COR-L47 (cell line): ENCODE results near the gene MTMR12.
"Not testable (repeated sequence)": the region's sequence is repeated elsewhere in the genome, so short reads cannot be mapped to it uniquely, and the experiment has no call there.

Experiments used
- DNase-seq: peaks from one replicate; lab custom pipeline; 2025; lab: John Stamatoyannopoulos, UW

The MTMR12 gene

DNA sequence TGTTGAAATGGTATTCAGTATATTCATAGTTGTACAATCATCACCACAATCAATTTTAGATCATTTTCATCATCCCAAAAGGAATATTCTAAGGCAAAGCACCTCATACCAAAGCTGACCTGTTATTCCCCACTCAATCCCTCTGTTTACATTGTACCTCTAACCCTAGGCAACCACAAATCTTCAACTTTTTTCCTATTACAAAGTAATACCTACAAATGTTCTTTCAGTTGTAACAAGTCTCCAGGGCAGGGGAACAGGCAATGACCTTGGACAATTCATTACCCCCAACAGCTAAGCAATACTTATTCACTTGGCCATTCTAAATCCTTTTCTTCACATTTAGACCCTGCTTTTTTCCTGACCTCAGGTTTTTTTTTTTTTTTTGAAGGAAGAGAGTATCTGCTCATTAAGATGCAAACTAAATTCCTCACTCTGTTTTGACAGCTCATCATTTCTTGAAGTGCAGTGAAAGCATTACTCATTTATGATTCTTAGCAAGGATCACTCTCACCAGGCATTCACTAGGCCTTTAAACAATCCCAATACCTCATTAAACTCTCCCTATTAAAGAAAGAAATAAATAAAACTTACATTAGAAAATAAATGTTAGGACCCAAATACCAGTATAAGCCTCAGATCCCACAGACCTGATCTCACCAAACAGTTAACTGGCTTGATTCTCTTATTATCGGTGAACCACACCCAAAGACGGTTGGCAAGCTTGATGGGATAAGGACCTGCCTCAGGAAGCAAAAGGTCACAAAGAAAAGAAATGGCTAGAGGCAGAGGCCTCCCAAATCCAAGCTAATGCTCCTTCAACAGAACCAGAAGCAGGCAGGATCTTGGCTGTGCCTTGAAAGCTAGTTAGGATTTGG is 15.3 kb downstream of the MTMR12 start:
- DNase-seq, result no peak

DNA sequence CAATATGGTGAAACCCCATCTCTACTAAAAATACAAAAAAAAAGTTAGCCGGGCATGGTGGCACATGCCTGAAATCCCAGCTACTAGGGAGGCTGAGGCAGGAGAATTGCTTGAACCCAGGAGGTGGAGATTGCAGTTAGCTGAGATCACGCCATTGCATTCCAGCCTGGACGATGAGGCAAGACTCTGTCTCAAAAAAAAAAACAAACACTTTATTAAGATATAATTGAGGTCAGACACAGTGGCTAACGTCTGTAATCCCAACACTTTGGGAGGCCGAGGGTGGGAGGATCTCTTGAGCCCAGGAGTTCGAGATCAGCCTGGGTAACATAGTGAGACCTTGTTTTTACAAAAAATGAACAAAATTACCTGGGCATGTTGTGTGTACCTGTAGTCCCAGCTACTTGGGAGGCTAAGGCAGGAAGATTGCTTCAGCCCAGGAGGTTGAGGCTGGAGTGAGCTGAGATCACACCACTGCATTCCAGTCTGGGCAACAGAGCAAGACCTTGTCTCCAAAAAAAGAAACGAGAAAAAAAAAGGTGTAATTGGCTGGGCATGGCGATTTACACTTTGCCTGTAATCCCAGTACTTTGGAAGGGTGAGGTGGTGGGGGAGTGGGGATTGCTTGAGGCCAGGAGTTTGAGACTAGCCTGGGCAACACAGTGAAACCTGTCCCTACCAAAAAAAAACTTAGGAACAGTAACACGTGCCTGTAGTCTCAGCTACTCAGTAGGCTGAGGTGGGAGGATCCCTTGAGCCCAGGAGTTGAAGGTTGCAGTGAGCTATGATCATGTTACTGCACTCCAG is 16.6 kb downstream of the MTMR12 start:
- DNase-seq, result not testable (repeated sequence)

DNA sequence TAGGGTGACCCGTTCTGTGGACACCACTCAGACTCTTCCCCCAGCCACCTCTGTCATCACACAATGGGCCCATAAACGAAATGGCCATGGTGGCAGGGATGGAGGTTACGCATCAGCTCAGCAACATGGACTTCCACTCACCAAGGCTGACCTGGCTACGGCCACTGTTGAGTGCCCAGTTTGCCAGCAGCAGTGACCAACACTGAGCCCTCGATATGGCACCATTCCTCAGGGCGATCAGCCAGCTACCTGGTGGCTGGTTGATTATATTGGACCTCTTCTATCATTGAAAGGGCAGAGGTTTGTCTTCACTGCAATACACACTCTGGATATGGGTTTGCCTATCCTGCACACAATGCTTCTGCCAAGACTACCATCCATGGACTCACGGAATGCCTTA is 21.1 kb downstream of the MTMR12 start:
- DNase-seq, result no peak

DNA sequence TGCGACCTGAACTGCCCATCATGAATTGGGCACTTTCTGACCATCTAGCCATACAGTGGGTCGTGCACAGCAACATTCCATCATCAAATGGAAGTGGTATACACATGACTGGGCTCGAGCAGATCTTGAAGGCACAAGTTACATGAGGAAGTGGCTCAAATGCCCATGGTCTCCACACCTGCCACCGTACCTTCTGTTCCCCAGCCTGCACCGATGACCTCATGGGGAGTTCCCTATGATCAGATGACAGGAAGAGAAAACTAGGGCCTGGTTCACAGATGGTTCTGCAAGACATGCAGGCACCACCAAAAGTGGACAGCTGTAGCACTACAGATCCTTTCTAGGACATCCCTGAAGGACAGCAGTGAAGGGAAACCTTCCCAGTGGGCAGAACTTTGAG is 21.8 kb downstream of the MTMR12 start:
- no peak for DNase-seq

DNA sequence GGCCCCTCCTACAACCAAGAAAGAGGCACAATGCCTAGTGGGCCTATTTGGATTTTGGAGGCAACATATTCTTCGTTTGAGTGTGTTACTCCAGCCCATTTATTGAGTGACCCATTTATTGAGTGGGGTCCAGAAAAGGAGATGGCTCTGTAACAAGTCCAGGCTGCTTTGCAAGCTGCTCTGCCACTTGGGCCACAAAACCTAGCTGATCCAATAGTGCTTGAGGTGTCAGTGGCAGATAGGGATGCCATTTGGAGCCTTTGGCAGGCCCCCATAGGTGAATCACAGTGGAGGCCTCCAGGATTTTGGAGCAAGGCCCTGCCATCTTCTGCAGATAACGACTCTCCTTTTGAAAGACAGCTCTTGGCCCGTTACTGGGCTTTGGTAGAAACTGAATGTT is 22.2 kb downstream of the MTMR12 start:
- not testable (repeated sequence) for DNase-seq

DNA sequence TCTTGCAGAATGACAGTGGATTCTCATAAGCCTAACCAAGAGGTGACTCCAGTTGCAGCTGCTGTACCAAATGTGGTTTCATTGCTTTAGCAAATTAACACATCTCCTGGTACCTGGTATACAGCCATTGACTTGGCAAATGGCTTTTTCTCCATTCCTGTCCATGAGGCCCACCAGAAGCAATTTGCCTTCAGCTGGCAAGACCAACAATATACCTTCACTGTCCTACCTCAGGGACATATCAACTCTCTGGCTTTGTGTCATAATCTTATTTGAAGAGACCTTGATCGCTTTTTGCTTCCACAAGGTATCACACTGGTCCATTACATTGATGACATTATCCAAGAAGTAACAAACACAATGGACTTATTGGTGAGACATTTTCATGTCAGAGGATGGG is 22.8 kb downstream of the MTMR12 start:
- not testable (repeated sequence) for DNase-seq

DNA sequence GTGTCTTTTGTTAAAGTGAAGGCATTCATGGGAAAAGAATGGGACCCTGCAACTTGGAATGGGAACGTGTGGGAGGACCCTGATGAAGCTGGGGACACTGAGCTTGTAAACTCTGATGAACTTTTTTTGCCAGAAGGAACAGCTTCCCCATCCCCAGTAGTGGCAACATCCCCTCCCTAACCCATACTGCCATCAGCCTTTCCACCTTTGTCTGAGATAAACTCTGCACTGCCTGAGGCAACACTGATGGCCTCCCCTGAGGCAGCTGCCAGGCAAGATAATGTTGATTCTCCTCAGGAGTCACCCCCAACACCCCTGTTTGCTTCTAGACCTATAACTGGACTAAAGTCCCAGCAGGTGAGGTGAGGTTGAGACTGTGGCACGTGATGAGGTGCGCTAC is 24.6 kb downstream of the MTMR12 start:
- DNase-seq, result not testable (repeated sequence)

DNA sequence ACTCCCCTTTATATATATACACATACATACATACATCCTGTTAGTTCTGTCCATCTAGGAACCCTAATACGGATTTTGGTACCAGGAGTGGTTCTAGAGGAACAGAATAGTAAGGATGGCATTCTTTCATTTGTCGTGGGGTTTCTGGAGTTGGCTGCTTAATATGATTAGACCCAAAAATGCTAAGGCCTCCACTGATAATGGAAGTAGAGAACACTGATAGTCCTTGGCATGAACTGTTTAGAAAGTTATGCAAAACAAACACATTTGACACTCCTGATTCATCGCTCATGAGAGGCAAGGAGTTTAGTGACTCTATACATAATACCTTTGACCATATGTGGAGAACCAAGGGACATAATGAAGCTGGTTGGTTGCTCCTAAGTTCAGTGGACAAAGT is 25.2 kb downstream of the MTMR12 start:
- DNase-seq, result not testable (repeated sequence)

DNA sequence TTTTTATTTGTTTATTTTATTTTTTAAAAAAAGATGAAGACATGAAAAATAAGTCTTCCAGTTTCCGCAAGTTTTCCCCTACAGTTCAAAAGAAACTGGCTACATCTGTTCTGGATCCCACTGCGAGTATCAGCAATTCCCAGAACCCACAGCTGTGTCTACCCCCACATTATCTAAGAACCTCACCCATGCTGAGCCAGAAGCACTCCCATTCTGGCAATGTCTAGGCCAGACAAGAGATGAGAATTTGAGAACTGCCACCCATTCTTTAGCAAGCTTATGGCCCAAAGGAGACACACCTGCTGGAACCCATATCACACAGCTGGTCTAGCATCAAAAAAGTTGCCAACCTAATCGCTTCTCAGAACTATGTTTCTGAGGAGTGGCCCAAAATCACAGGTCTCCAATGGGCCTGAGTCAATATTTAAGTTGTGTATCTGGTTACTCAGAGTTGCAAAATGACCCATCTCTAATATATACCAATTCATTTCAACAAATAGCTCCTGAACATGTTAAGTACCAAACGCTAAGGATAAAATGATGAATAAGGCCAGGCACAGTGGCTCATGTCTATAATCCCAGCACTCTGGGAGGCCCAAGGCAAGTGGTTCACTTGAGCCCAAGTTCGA is 27.1 kb downstream of the MTMR12 start:
- DNase-seq, result no peak

DNA sequence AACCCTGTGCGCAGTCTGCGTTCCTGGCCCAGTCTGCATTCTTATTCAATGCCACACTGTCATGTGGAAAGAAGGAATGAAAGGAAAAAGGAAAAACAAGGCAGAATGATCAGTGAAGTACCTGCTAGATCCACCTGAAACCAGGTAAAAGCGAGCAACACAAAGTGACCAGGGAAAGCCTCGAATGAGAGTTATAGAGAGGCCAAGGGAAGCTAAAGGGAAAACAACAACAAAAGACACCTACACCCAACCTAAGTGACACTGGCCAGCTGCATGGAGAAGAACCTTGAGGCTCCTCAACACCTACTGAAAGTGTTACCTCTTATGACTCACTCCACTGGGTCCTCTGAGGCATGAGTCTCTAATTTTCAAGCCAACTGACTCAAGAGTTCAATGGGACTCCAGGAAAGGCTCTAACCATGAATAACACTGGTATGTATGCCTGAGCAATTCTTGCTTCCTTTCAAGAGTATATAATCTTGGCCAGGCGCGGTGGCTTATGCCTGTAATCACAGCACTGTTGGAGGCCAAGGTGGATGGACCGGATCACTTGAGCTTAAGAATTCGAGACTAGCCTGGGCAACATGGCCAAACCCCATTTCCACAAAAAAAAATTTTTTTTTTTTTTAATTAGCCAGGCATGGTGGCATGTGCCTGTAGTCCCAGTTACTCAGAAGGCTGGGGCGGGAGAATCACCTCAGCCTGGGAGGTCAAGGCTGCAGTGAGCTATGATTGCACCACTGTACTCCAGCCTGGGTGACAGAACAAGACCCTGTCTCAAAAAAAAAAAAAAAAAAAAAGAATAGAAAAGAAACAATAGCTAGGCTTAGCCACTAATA is 29.0 kb downstream of the MTMR12 start:
- no peak for DNase-seq

DNA sequence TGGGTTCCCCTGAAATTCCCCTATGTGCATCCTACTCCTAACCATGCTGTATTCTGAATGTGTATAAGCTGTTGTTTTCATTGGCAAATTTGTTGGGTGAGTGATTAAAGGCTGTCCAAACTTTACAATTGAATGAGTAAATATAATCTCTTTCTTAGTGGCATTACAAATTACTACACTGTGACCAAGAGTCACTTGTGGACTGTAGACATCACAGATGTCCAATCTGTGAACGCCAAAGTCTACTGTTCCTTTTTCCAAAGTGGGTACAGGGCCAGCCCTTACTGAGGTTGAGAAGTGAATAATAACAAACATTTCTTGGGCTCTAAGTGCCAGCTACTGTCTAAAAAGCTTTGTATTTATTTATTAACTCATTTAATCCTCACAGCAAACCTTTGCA is 29.7 kb downstream of the MTMR12 start:
- no peak for DNase-seq

DNA sequence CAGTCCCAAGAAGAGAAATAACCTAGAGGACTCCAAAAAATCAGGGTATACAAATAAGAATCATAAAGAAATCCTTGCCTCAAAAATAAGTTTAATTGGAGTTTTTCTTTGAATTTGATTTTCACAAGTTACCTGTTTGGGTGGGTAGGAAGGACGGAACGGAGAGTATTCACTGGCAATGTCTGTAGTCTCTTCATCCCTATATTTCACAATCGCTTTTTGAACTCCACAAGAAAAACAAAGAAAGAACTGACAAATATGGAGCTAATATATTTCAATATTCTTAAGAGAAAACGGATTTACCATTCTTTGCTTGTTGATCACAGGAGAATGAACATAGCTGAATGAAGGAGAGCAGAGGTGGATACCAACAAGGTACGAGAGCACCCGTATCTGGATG is 30.1 kb downstream of the MTMR12 start:
- DNase-seq, result no peak

DNA sequence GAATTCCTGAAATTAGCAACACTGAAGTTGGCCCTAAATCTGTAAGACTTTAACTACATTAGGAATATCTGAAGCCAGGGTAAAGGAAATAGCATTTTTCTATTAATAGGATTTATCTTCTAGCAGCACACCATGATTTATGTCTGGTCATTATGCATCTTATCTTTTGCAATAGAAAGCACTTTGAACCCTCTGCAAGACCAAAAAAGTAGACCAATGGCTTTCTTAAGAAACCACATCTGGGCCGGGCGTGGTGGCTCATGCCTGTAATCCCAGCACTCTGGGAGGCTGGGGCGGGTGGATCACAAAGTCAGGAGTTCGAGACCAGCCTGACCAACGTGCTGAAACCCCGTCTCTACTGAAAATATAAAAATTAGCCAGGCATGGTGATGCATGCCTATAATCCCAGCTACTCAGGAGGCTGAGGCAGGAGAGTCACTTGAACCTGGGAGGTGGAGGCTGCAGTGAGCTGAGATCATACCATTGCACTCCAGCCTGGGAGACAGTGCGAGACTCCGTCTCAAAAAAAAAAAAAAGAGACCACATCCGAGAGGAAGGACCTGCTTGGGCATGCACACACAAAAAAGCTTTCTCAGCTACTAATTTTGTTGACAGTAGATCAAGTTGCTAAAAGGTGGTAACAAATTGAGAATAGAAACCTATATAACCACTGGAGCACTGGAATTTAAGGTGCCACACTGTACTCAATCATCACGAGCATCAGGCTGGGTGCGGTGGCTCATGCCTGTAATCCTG is 31.2 kb downstream of the MTMR12 start:
- not testable (repeated sequence) for DNase-seq

DNA sequence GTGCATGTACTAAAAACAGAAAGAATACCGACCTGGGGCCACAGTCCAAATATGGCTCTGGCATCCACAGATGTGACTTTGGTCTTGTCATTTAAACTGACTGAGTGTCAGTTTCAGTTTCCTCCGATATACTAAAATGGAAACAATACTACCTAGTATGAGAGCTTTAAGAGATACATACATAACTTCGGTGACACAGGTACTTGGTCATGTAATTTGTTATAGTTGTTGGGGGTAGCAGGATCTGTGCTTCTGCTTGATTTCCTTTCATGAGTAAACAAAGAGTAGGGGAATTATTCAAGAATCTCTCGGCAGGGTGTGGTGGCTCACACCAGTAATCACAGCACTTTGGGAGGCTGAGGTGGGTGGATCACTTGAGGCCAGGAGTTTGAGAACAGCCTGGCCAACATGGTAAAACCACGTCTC is 32.1 kb downstream of the MTMR12 start:
- no peak for DNase-seq

DNA sequence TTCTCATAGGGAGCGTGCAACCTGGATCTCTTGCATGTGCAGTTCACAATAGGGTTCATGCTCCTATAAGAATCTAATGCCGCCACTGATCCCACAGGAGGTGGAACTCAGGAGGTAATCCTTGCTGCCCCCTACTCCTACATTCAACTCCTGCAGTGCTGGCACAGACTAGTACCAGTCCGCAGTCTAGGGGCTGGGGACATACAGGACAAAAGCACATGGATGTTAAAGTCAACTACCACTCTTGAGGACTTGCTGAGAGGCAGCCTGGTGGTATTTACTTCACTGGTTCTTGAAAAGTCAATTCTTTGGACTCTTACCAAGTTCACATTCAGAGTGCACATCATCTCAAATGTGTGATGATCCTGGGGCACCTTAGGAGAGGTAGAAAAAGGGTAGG is 33.0 kb downstream of the MTMR12 start:
- no peak for DNase-seq

DNA sequence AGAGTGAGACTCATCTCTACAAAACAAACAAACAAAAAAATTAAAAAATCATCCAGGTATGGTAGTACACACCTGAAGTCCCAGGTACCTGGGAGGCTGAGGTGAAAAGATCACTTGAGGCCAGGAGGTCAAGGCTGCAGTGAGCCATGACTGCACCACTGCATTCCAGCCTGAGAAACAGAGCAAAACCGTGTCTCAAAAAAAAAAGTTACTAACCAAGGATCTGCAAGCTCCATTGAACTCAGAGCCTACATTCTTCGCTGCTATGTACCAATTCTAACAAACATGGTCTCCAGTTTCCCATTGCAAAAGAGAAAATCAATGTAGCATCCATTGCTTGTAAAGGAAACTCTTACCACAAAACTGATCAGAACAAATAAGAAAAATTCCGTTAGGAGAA is 33.5 kb downstream of the MTMR12 start:
- DNase-seq, result no peak

DNA sequence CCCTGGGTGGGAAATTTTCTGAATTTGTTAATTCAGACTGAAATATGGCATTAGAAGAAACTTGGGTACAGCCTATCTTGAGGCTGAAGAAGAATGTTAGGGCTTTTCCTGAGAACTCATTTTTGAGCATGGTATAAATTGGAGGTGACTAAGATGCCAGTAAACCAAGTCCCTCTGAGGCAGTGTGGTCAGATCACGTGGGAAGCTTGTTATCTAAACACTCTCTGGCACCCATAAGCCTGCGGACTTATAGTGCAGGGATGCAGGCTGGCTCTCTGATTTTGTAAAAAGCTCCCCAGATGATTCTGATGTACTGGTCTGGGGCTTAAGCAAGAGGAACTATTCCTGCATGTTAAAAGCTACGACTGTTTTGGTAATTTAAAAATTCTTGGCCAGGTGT is 34.3 kb downstream of the MTMR12 start:
- DNase-seq, result no peak

DNA sequence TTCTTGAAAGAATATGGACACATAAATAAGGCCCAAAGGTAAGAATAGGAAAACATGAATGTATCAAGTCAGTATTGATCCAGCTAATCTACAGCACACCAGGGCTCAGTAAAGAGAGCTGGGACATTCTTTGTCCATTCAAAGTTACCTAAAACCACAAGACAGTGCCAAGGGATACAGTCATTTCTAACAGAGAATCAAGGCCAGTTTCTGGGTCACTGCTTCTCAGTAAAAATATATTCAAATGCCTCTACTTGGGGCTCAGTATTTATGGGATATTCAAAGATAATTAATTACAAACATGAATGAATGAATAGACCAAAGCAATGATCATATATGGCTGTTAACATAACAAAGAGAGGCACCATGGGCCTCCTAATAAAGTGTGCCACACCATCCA is 34.9 kb downstream of the MTMR12 start:
- DNase-seq, result no peak

DNA sequence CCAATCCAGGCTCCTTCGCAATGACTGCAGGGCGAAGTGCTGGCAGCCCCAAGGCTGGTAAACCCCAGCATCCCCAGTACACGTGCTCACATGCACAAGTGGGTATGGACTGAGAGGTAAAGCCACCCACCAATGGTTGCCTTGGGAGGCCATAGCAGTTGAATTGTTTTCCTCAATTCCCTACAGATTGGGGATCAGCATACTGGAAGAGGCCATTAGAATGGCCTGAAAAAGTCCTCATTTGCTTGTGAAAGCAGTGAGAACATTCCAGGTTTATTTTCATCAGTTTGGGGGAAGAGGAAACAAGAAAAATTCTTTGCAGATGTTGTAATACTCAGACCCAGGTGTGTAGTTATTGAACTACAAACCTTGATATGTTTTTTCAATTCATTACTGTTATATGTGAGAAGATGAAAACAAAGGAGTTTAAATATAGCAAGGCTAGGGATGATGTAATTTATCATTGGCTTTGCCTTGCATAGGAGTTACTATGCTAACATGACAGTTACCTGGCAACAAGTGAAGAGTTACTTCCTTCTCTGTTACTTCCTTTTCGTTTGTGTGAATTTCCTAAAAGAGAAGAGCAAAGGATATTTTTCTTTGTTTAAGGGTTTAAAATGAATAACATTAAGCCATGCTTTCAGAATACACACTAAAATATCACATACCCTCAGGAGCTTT is 36.4 kb downstream of the MTMR12 start:
- no peak for DNase-seq

DNA sequence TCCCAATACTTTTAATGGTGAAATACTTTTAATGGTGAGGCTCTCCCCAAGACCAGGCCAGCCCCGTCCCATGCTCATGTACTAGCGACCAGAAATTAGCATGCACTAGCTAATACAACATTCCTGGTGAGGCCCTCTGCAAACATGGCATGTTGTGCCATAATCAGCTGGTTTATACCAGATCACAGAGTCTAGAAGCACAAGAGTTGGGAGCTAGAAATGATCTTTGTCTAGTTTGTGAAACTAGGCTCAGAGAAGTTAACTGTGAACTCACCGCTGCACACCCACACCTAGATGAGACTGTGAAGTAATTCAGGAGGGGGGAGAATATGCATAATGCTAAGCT is 37.4 kb downstream of the MTMR12 start:
- no peak for DNase-seq
